CD14-positive monocyte (primary cell): ENCODE results near the gene COL25A1. TPM values are rescaled to one million over a fixed set of nuclear protein-coding genes. Genes with fewer than 3 reads are reported as not detected.

ENCODE experiments used
- DNase-seq, 3 donors: peaks; one replicate each; pipeline ENCODE4 v3.0.0-alpha.2; 2011 to 2022
- H2AFZ ChIP-seq: 2 replicates; pipeline ENCODE4 v1.6.0; 2012; ENCODE audit warnings: mild to moderate bottlenecking, low read depth, low read length, inconsistent platforms; ENCODE audit not compliant: insufficient read depth, poor library complexity, severe bottlenecking
- H3K27ac ChIP-seq, 2 donors: 1 replicate in 1 of 2; 2 replicates in 1 of 2; pipeline ENCODE4 v1.5.1; 2012 to 2013; ENCODE audit warnings: low read length in 2 of 2, control low read depth in 1 of 2, inconsistent platforms in 1 of 2, low read depth in 1 of 2, mild to moderate bottlenecking in 1 of 2
- H3K27me3 ChIP-seq, 2 donors: one replicate each; pipeline versions ENCODE4 v1.6.0 to v1.6.1; 2011 to 2013; ENCODE audit warnings: low read length in 2 of 2; ENCODE audit not compliant: control insufficient read depth in 2 of 2, insufficient read depth in 2 of 2
- H3K36me3 ChIP-seq, 2 donors: replicated peaks in 1 of 2; 1 replicate in 1 of 2; 2 replicates in 1 of 2; pipeline versions ENCODE4 v1.5.1 to v1.6.1; 2012 to 2013; ENCODE audit warnings: low read length in 2 of 2, control low read depth in 1 of 2, inconsistent platforms in 1 of 2, mild to moderate bottlenecking in 1 of 2; ENCODE audit not compliant: insufficient read depth in 2 of 2, control insufficient read depth in 1 of 2
- H3K4me1 ChIP-seq, 2 donors: 1 replicate in 1 of 2; 2 replicates in 1 of 2; pipeline versions ENCODE4 v1.5.1 to v1.6.1; 2012 to 2013; ENCODE audit warnings: low read length in 2 of 2, control low read depth in 1 of 2, inconsistent platforms in 1 of 2, mild to moderate bottlenecking in 1 of 2, moderate library complexity in 1 of 2; ENCODE audit not compliant: insufficient read depth in 2 of 2, control insufficient read depth in 1 of 2
- H3K4me2 ChIP-seq: replicated peaks from 2 replicates; pipeline ENCODE3; 2012; ENCODE audit warnings: low read length, moderate library complexity, mild to moderate bottlenecking; ENCODE audit not compliant: poor library complexity, severe bottlenecking; ENCODE audit errors: extremely low read depth
- H3K4me3 ChIP-seq, 3 experiments: fragments of 200-600 bp in 1 of 3; sonication (generic) in 1 of 3; replicated peaks in 1 of 3; 1 replicate in 2 of 3; 2 replicates in 1 of 3; pipeline ENCODE4 v1.5.1; 2011 to 2013; ENCODE audit warnings: low read length in 3 of 3, mild to moderate bottlenecking in 3 of 3, control low read depth in 2 of 3, low read depth in 2 of 3, inconsistent platforms in 1 of 3, moderate library complexity in 1 of 3
- H3K79me2 ChIP-seq: 2 replicates; pipeline ENCODE4 v1.6.0; 2012; ENCODE audit warnings: mild to moderate bottlenecking, control low read depth, inconsistent platforms, low read length, moderate library complexity; ENCODE audit not compliant: insufficient read depth
- H3K9ac ChIP-seq: 2 replicates; pipeline ENCODE4 v1.6.0; 2017; ENCODE audit warnings: low read length, mild to moderate bottlenecking; ENCODE audit not compliant: insufficient read depth, poor library complexity, severe bottlenecking
- H3K9me3 ChIP-seq, 2 donors: replicated peaks in 1 of 2; 1 replicate in 1 of 2; 2 replicates in 1 of 2; pipeline versions ENCODE4 v1.5.1 to v1.6.1; 2012 to 2013; ENCODE audit warnings: low read length in 2 of 2, control low read depth in 1 of 2; ENCODE audit not compliant: control insufficient read depth in 1 of 2, insufficient read depth in 1 of 2
- H4K20me1 ChIP-seq: 2 replicates; pipeline ENCODE4 v1.6.0; 2012; ENCODE audit warnings: mild to moderate bottlenecking, low read length, control low read depth, moderate library complexity; ENCODE audit not compliant: insufficient read depth
- H3K27ac Mint-ChIP-seq, 7 donors: one replicate each; pipeline ENCODE4 v1.8.0; 2020; ENCODE audit warnings: mild to moderate bottlenecking in 7 of 7, mixed read lengths in 7 of 7, moderate library complexity in 6 of 7, inconsistent platforms in 2 of 7
- H3K27me3 Mint-ChIP-seq, 3 donors: one replicate each; pipeline ENCODE4 v1.8.0; 2021 to 2022; ENCODE audit warnings: low read depth in 3 of 3, mild to moderate bottlenecking in 3 of 3, mixed read lengths in 3 of 3, moderate library complexity in 3 of 3, inconsistent platforms in 1 of 3
- H3K36me3 Mint-ChIP-seq, 2 donors: one replicate each; pipeline ENCODE4 v1.8.0; 2020; ENCODE audit warnings: mixed read lengths in 2 of 2, inconsistent platforms in 1 of 2, mild to moderate bottlenecking in 1 of 2
- H3K4me1 Mint-ChIP-seq: one replicate; pipeline ENCODE4 v1.8.0; 2020; ENCODE audit warnings: mild to moderate bottlenecking, mixed read lengths
- H3K4me3 Mint-ChIP-seq, 2 donors: one replicate each; pipeline ENCODE4 v1.8.0; 2020; ENCODE audit warnings: mild to moderate bottlenecking in 2 of 2, mixed read lengths in 2 of 2, moderate library complexity in 1 of 2
- H3K9me3 Mint-ChIP-seq, 7 donors: one replicate each; pipeline ENCODE4 v1.8.0; 2020 to 2022; ENCODE audit warnings: mixed read lengths in 7 of 7, mild to moderate bottlenecking in 6 of 7, moderate library complexity in 6 of 7, inconsistent platforms in 2 of 7
- CTCF ChIP-seq: fragments of 200-600 bp; IDR thresholded peaks from one replicate; pipeline ENCODE4 v1.8.0; 2022; ENCODE audit warnings: antibody characterized with exemption, mild to moderate bottlenecking
- WGBS: methylation state at CpG from one replicate; pipeline ENCODE4 v1.1.5; 2013; ENCODE audit warnings: missing lambda C conversion rate; ENCODE audit not compliant: insufficient coverage; 5-methylcytosine and 5-hydroxymethylcytosine counted together
- intact Hi-C, 2 donors: fragments of 100-400 bp; cut with micrococcal nuclease; formaldehyde crosslinking; loops; one replicate each; pipeline versions ENCODE4 v1.15.0 to v1.15.1; 2023
- polyA plus RNA-seq, 3 donors: library from polyadenylated mRNA; depleted of rRNA in 1 of 3; unstranded in 2 of 3; stranded (reverse) in 1 of 3; fragments of 300-500 nt in 2 of 3; fragments of >200 nt in 1 of 3; fragmentation: Illumina TruSeq in 2 of 3; gene quantifications; 1 replicate in 2 of 3; 2 replicates in 1 of 3; pipeline ENCODE4 v1.2.3, GENCODE V29; 2012 to 2021

The COL25A1 gene
- polyA plus RNA-seq, 3 donors: not detected

- no peaks in the 10 kb centered on the region for H3K4me1 ChIP-seq
- Mint-ChIP-seq H3K27ac (no peak overlapping the region), H3K9me3 (peaks cover 0 to 5% (median 2%) of the 10 kb centered on the region in 7 donors), H3K36me3 (no peaks in the 10 kb centered on the region), H3K4me1 (no peaks in the 10 kb centered on the region), H3K4me3 (no peak overlapping the region), H3K27me3 (peaks cover 0 to 5% (median 1%) of the 10 kb centered on the region in 3 donors)
- no peak overlapping the region for H3K27ac ChIP-seq
- no peak overlapping the region for H2AFZ ChIP-seq
- H3K9ac ChIP-seq: no peak overlapping the region
- TF ChIP-seq CTCF: no peak
- H3K27me3 ChIP-seq: no peaks in the 10 kb centered on the region
- no peaks in the 10 kb centered on the region for H3K36me3 ChIP-seq
- H3K79me2 ChIP-seq: no peaks in the 10 kb centered on the region
- H3K9me3 ChIP-seq: no peaks in the 10 kb centered on the region
- no peak overlapping the region for H3K4me2 ChIP-seq
- DNase-seq: no peak
- no peaks in the 10 kb centered on the region for H4K20me1 ChIP-seq
- WGBS: 87% methylated on average over 4 of the region's 4 CpGs
- no peak overlapping the region for H3K4me3 ChIP-seq
- intact Hi-C loops: no loop called here
These were observed 272.5 kb downstream of the COL25A1 start for GRCh38 chr4:109029987-109030386.

- Mint-ChIP-seq H3K4me3 (no peak overlapping the region), H3K36me3 (no peaks in the 10 kb centered on the region), H3K9me3 (peaks cover under 1 to 11% (median 4%) of the 10 kb centered on the region in 7 donors), H3K4me1 (no peaks in the 10 kb centered on the region), H3K27me3 (peaks cover 0 to 5% (median 1%) of the 10 kb centered on the region in 3 donors), H3K27ac (no peak overlapping the region)
- no peak for TF ChIP-seq CTCF
- no peaks in the 10 kb centered on the region for H3K79me2 ChIP-seq
- intact Hi-C loops: no loop called here
- H3K4me1 ChIP-seq: no peaks in the 10 kb centered on the region
- no peaks in the 10 kb centered on the region for H4K20me1 ChIP-seq
- no peaks in the 10 kb centered on the region for H3K36me3 ChIP-seq
- H3K9ac ChIP-seq: no peak overlapping the region
- DNase-seq: no peak
- H3K9me3 ChIP-seq: peaks cover 2 to 15% of the 10 kb centered on the region in 2 donors
- no peak overlapping the region for H2AFZ ChIP-seq
- H3K27ac ChIP-seq: no peak overlapping the region
- H3K27me3 ChIP-seq: no peaks in the 10 kb centered on the region
- H3K4me2 ChIP-seq: no peak overlapping the region
- WGBS: 89% methylated on average over 5 of the region's 5 CpGs
- no peak overlapping the region for H3K4me3 ChIP-seq
These were observed 275.4 kb downstream of the COL25A1 start for GRCh38 chr4:109027016-109027500.
